HepG2 (cell line): Measurements from ENCODE around the gene UPF3A. TPM values are rescaled to one million over a fixed set of nuclear protein-coding genes. Genes with fewer than 3 reads are reported as not detected.
"Not testable (repeated sequence)": the region's sequence is repeated elsewhere in the genome, so short reads cannot be mapped to it uniquely, and the experiment has no call there.

Experiments
- ATAC-seq: fragments of 200-7000 bp; cut with Tn5 transposase; 3 replicates; pipeline ENCODE4 v1.9.1; 2020; ENCODE audit warnings: mild to moderate bottlenecking, moderate library complexity
- BruUV-seq: library from RNA; stranded (reverse); fragments of 400-500 nt; replicated peaks from 2 replicates; lab custom pipeline; 2021; lab: Mats Ljungman, UMichigan
- CTCF ChIA-PET: fragments of 300-600 bp; formaldehyde crosslinking; extraction: SDS; loops from one replicate; lab custom pipeline; 2021; ENCODE audit warnings: low total read pairs, inconsistent platforms, low intra/inter-chr PET ratio; lab: Yijun Ruan, JAX
- POLR2A ChIA-PET: fragments of 350-600 bp; sonication (Branson Sonifier 250); formaldehyde crosslinking; loops from one replicate; lab custom pipeline; 2020; ENCODE audit warnings: antibody characterized with exemption, inconsistent platforms; lab: Yijun Ruan, JAX
- DNase-seq: peaks from one replicate; pipeline ENCODE4 v3.0.0-alpha.2; 2015; ENCODE audit warnings: low spot score
- FAIRE-seq: peaks from 3 replicates; lab custom pipeline; 2011; peaks lifted over from hg19 to GRCh38; lab: Jason Lieb, UNC
- H2AFZ ChIP-seq: one replicate; pipeline ENCODE4 v1.6.1; 2011; ENCODE audit warnings: low read length, inconsistent platforms
- H3K27ac ChIP-seq: fragments of 300-600 bp; 3 replicates; pipeline ENCODE4 v1.8.0; 2011; ENCODE audit warnings: mixed run types, mild to moderate bottlenecking, mixed read lengths, low read length, inconsistent platforms; ENCODE audit not compliant: insufficient read depth; ENCODE audit errors: extremely low read length
- H3K27me3 ChIP-seq, 2 experiments: fragments of 200-600 bp in 1 of 2; 2 replicates in 1 of 2; 3 replicates in 1 of 2; pipeline versions ENCODE4 v1.6.0 to v1.8.0; 2011; ENCODE audit warnings: low read length in 2 of 2, mild to moderate bottlenecking in 2 of 2, moderate library complexity in 2 of 2, inconsistent platforms in 1 of 2; ENCODE audit not compliant: insufficient read depth in 2 of 2, control insufficient read depth in 1 of 2
- H3K36me3 ChIP-seq, 2 experiments: fragments of 200-600 bp in 1 of 2; replicated peaks in 1 of 2; 2 replicates in 1 of 2; 3 replicates in 1 of 2; pipeline versions ENCODE4 v1.5.1 to v1.8.0; 2011; ENCODE audit warnings: low read length in 2 of 2, inconsistent platforms in 1 of 2; ENCODE audit not compliant: insufficient read depth in 2 of 2, control insufficient read depth in 1 of 2
- H3K4me1 ChIP-seq: 2 replicates; pipeline ENCODE4 v1.5.1; 2012; ENCODE audit warnings: low read length, inconsistent platforms; ENCODE audit not compliant: insufficient read depth
- H3K4me2 ChIP-seq: 2 replicates; pipeline ENCODE4 v1.6.0; 2011; ENCODE audit warnings: low read depth, low read length, inconsistent platforms
- H3K4me3 ChIP-seq, 3 experiments: fragments of 200-600 bp in 1 of 3; sonication (generic), shearing (Covaris generic) in 1 of 3; replicated peaks in 1 of 3; 2 replicates each; pipeline ENCODE4 v1.5.1; 2011 to 2016; ENCODE audit warnings: low read length in 3 of 3, inconsistent platforms in 2 of 3, low read depth in 2 of 3, mild to moderate bottlenecking in 2 of 3, control low read depth in 1 of 3, mixed read lengths in 1 of 3; ENCODE audit not compliant: insufficient read depth in 1 of 3
- H3K79me2 ChIP-seq: one replicate; pipeline ENCODE4 v1.6.1; 2011; ENCODE audit warnings: low read length, inconsistent platforms; ENCODE audit not compliant: insufficient read depth
- H3K9ac ChIP-seq: 2 replicates; pipeline ENCODE4 v1.6.0; 2011; ENCODE audit warnings: mild to moderate bottlenecking, low read depth, low read length, inconsistent platforms; ENCODE audit not compliant: insufficient read depth
- H3K9me3 ChIP-seq: 2 replicates; pipeline ENCODE4 v1.5.1; 2012; ENCODE audit warnings: mild to moderate bottlenecking, low read length
- H4K20me1 ChIP-seq: 2 replicates; pipeline ENCODE4 v1.6.0; 2011; ENCODE audit warnings: inconsistent platforms, mild to moderate bottlenecking, low read length, moderate library complexity; ENCODE audit not compliant: insufficient read depth
- ZBTB34 ChIP-seq: sonication (generic); formaldehyde crosslinking; IDR thresholded peaks from 2 replicates; pipeline ENCODE4 v1.8.0; 2022; ENCODE audit warnings: mild to moderate bottlenecking, missing genetic modification reagents
- ZBTB46 ChIP-seq: sonication (generic); formaldehyde crosslinking; IDR thresholded peaks from 2 replicates; pipeline ENCODE4 v1.4.0; 2020; ENCODE audit warnings: mild to moderate bottlenecking, missing genetic modification reagents, borderline replicate concordance
- ZNF383 ChIP-seq: sonication (generic); formaldehyde crosslinking; IDR thresholded peaks from 2 replicates; pipeline ENCODE4 v1.4.0; 2020; ENCODE audit warnings: missing genetic modification reagents, mild to moderate bottlenecking, borderline replicate concordance
- WGBS: methylation state at CpG from one replicate; pipeline ENCODE4 v1.1.6; 2017; ENCODE audit warnings: low lambda C conversion rate; 5-methylcytosine and 5-hydroxymethylcytosine counted together
- in situ Hi-C: cut with HindIII; loops from 2 replicates; pipeline ENCODE4 v1.10.0; 2017; ENCODE audit warnings: low pct_unique_long_range_greater_than_20kb; ENCODE audit not compliant: extremely low pct_ligation_motif_present
- intact Hi-C: fragments of 100-400 bp; cut with micrococcal nuclease; formaldehyde crosslinking; loops from one replicate; pipeline ENCODE4 v1.10.0; 2022; ENCODE audit not compliant: unreplicated experiment
- polyA plus RNA-seq, 8 experiments: library from polyadenylated mRNA; depleted of rRNA in 3 of 8; stranded (reverse) in 7 of 8; unstranded in 1 of 8; fragments of >200 nt; fragmentation: Illumina TruSeq in 4 of 8; extraction: Trizol in 4 of 8; gene quantifications; 2 replicates each; pipeline versions ENCODE4 v1.2.1 to v1.2.3, GENCODE V29; 2011 to 2016; ENCODE audit warnings: low read depth in 4 of 8, missing spikeins in 1 of 8, mixed read lengths in 1 of 8; ENCODE audit not compliant: insufficient read depth in 1 of 8
- total RNA-seq, 5 experiments: library from RNA; depleted of rRNA; stranded (reverse); fragments of >200 nt; fragmentation: Illumina TruSeq; extraction: Trizol; gene quantifications; 2 replicates each; pipeline ENCODE4 v1.2.3, GENCODE V29; 2016; ENCODE audit warnings: low read depth in 1 of 5

Gene UPF3A
- total and polyA plus RNA-seq, 2 of the 13 experiments (the other 11 are each of a cell fraction or from before 2014, with no cell fraction given) = 60.2 to 63.8 TPM

- TF ChIP-seq ZBTB46 = no peak
- TF ChIP-seq ZNF383 (CRISPR knock-in tag) = no peak
- TF ChIP-seq, all 625 proteins: peak for 0
Observed at GRCh38 chr13:114330086-114330485, 48.7 kb downstream of the UPF3A start (continued).

GRCh38 chr13:114333881-114334280 lies 52.5 kb downstream of the UPF3A start:
- intact Hi-C loops, H3K4me3 ChIP-seq, CTCF ChIA-PET, H3K36me3 ChIP-seq, H3K79me2 ChIP-seq, in situ Hi-C loops, H3K4me2 ChIP-seq, H2AFZ ChIP-seq, H3K27ac ChIP-seq, H3K4me1 ChIP-seq, ATAC-seq, H3K9me3 ChIP-seq, FAIRE-seq, H3K27me3 ChIP-seq, DNase-seq, BruUV-seq, H3K9ac ChIP-seq, H4K20me1 ChIP-seq: not testable (repeated sequence)
- POLR2A ChIA-PET = interaction anchor here (1.3 kb wide), 1 partner anchor 52 kb away, joined by 6 read pairs; the partner anchor contains the start of gene UPF3A
- WGBS = 61% methylated on average over 3 of the region's 3 CpGs

GRCh38 chr13:114334305-114335053 lies 53.1 kb downstream of the UPF3A start:
- Histone ChIP-seq H3K4me2 (peak overlapping the region; percentile 27; the same call in 1 of the 2 replicates), H3K36me3 (no peaks in the 10 kb centered on the region; a peak in 1 of 5 replicates), H3K4me1 (no peaks in the 10 kb centered on the region), H3K9me3 (no peaks in the 10 kb centered on the region), H2AFZ (no peak overlapping the region), H3K27ac (no peak overlapping the region), H3K4me3 (no peak overlapping the region), H3K9ac (no peak overlapping the region), H3K27me3 (no peaks in the 10 kb centered on the region; a peak in 1 of 5 replicates), H4K20me1 (no peaks in the 10 kb centered on the region), H3K79me2 (no peaks in the 10 kb centered on the region)
- FAIRE-seq = no peak
- ChIA-PET CTCF (no interaction called here), POLR2A (interaction anchor here (1.3 kb wide), 1 partner anchor 53 kb away, joined by 6 read pairs; the partner anchor contains the start of gene UPF3A)
- TF ChIP-seq ZBTB34 = no peak
- in situ Hi-C loops = no loop called here
- no peak for DNase-seq
- intact Hi-C loops = no loop called here
- ATAC-seq = no peak
- WGBS = 24% methylated on average over 5 of the region's 5 CpGs
- BruUV-seq = no TSS peak

- WGBS = 18% methylated on average over 1 of the region's 1 CpG
- DNase-seq, FAIRE-seq, H3K9ac ChIP-seq, H3K4me3 ChIP-seq, ATAC-seq, BruUV-seq, H3K9me3 ChIP-seq, POLR2A ChIA-PET, H3K27me3 ChIP-seq, intact Hi-C loops, H3K36me3 ChIP-seq, H3K27ac ChIP-seq, H4K20me1 ChIP-seq, H3K4me1 ChIP-seq, H3K79me2 ChIP-seq, in situ Hi-C loops, CTCF ChIA-PET, H3K4me2 ChIP-seq, H2AFZ ChIP-seq: not testable (repeated sequence)
Observed at GRCh38 chr13:114336457-114336856, 55.1 kb downstream of the UPF3A start.
